HCEC 1CT (cell line): Measurements from ENCODE around the gene BACH2.

Experiments
- DNase-seq: peaks from one replicate; pipeline ENCODE4 v3.0.0-alpha.2; 2017

The BACH2 gene

DNA sequence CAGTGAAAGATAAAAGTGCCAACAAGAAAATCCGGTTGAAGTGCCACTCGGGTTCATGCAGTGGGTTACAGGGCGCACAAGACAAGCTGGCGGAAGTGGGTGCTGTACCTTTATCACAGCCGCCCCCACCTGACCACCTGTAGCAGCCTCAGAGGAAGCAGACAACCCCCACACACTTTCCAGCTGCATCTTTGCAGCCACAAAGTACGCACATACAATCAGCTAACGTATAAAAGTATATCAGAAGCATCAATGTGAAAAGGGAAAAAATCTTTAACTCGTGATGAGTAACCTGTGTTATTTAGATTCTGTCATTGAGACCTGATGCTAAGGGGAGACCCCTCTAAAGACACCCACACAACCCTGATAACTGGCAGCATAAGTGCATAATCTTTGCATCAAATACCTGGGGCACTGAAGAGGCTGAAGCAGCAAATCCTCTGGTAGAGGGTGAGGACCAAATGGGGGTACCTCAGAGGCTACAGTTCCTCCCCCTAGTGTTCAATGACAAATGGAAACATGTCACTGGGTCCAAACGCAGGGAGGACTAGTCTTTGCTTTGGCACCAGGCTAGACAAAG, 22.1 kb downstream of the BACH2 start:
- DNase-seq, result no peak

DNA sequence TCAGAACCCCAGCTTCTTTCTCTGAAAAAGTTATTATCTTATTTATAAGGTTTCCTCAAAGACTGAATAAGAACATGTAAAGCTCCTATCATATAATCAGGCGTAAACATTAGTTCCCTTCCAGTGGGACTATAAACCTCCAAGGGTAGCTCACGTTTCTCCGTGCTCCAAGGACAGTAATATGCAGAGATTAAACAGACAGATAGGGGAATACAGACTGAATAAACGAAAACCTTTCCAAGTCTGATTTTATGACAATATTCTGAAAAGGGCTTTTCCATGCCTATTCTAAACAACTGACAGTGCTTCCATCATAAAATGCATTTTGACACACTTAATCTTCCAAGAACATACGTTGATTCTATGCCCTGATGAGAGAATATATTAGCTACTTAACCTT, 22.8 kb downstream of the BACH2 start:
- DNase-seq, result no peak

DNA sequence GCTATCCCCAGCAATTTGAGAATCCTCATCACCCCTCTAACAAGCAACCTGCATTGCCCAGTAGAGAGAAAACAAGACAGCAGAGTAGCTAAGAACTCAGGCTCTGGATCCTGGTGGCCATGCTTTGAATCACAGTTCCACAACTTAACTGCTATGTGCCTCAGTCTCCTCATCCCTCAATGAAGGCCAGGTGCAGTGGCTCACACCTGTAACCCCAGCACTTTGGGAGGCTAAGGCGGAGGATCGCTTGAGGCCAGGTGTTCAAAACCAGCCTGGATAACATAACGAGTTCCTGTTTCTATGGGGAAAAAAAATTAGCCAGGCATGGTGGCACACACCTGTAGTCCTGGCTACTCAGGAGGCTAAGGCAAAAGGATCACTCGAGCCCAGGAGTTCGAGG, 23.7 kb downstream of the BACH2 start:
- no peak for DNase-seq

DNA sequence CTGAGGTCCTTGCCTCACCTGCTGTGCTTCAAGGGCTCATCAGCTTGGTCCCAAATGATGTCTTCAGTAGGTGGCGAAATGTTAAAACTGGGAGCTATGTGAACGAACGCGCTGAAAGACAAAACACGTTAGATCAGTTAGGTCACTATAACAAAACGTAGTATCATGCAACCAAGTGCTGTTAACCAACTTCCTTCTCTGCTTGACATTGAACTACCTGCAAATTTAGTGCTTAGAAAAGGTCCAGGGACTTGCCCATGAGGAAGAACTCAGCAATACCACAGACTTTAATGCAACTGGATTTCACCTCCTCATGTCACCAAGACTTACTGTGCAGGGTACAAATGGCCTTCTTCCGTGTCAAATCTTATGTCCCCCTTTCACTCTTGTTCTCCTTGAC, 24.8 kb downstream of the BACH2 start:
- no peak for DNase-seq

DNA sequence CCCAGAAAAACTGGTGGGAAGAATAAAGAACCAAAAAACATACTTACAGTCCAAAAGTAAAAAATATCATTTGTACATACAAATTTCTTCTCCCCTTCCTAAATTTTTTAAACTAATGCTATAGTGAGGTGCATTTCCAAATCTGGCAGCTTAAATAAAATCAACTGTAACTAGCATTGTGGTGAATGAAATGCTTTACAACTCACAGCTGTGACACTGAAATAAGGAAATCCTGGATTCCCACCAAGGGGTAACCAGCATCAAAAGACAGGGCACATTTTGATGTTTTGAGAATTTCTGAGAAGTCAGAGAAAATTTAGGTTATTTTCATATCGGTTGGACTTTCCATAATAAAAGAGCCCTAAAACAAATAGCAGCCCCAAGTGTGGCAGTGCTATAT, 27.3 kb downstream of the BACH2 start:
- DNase-seq, result no peak

DNA sequence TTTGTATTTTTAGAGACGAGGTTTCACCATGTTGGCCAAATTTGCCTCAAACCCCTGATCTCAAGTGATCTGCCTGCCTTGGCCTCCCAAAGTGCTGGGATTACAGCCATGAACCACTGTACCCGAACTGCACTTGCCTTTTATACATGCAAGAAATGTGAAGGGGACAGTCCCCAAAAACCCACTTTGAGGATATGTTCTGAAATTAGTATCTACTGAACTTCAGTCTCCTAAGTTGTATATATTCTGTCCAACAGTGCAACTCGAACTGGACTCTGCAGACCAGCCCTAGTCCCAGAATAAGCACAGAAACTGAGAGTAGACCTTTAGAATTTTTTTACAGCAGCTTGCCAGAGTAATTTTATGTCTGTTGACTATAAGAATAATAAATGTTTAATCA, 28.5 kb downstream of the BACH2 start:
- no peak for DNase-seq

DNA sequence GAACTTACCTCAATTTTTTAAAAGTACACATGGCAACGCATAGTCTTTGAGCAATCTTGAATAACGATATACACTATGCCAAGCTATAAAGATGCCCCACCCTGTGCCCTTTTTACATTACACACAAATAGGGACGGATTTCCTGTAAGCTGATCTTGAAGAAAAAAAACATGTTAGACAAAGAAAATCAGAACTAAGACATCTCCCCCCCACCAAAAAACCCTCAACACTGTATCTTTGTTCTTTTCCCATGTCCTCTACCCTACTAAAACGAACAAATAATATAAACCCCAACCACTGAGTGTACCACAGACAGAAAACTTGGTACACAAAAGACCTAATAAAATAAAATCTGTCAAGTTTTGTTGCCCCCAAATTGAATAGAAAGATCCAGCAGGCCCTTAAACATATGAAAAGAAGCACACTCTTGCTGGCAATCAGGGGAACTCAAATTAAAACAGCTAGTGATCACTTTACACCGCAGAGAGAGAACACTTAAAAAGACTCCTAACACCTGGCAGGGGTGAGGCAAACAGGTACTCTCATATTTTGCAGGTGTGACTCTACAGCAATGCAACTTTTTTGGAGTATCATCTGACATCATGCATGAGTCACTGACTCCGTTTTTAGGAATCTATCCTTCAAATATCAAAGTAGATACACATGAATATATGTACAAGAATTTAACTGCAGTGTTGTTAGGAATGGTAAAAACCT, 29.6 kb downstream of the BACH2 start:
- DNase-seq, result no peak

DNA sequence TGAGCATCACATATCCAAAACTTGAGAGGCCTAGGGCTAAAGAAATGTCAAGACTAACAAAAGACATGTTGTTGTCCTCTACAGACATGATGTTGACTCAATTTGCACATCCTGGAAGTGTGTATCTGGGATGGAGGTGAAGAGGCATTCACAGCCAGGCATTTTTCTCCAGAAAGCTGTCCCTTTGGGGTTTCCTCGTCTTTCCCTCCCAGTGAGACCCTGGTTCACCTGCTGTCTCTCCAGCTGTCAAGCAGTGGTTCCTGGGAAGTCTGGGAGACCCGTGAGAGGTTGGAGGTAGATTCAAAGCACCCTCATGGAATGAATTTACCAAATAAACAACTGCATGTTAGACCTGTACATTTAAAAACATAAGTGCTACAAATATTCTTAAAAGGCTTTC, 32.1 kb downstream of the BACH2 start:
- DNase-seq, result no peak

DNA sequence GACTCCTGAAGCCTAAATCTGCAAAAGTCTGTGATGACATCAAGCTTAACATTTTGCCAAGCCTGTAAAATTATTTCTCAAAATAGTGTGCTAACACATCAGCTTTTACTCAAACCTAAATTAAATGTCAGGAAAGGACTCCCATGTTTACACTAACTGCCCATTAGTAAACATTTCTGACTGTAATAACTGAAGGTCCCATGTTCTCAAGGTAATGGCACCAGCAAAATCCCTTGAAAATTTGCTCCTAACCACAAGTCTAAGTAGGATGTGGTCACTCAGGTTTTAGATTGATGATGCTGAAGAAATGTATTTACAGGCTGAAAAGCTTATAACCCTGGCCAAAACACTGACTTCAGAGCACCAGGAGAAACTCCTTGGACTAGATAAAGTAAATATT, 33.0 kb downstream of the BACH2 start:
- DNase-seq, result no peak

DNA sequence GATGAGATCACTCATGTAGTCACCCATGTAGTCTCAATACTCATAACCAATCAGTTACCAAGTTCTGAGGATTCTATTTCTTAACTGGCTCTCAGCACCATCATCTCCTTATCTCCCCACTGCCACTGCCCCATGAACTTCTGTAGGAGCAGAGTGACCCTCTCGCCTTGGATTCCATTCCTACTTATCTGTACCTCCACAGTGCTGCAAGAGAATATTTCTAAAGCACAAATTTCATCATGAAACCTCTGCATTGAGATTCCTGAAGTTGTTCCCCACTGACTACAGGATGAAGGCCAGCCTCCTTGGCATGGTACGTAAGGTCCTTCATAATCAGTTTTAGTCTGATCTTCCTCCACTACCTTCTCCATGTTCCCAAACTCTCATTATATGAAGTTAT, 34.8 kb downstream of the BACH2 start:
- DNase-seq, result no peak

DNA sequence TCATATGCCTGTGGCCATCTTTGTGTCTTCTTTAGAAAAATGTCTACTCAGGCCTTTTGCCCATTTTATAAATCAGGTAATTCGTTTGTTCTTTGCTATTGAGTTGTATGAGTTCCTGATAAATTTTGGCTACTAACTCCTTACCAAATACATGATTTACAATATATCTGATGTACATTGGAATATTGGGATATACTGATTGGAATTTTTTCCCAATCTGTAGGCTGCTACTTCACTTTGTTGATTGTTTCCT, 39.2 kb downstream of the BACH2 start:
- DNase-seq, result no peak

DNA sequence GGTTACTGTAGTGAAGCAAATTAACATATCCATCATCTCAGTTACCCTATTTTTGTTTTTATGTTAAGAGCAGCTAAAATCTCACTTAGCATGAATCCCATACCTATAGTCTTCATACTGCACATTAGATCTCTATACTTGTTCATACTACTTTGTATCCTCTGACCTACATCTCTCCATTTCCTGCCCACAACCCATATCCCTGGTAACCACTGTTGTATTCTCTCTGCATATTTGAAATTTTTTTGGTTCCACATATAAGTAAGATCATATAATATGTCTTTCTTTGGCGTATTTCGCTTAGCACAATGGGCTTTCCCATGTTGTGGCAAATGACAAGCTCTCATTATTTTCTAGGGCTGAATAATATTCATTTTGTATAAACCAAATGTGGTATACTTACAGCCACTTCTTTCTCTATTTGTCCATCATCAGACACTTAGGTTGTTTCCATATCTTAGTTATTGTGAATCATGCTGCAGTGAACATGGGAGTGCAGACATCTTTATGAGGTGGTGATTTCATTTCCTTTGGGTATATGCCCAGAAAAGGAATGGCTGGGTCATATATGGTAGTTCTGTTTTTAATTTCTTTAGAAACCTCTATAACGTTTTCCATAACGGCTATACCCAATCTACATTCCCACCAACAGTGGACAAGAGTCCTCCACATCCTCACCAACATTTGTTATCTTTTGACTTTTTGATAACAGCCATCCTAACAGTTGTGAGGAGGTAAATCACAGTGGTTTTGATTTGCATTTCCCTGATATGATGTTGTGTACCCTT, 39.8 kb downstream of the BACH2 start:
- DNase-seq, result peak; percentile 37

DNA sequence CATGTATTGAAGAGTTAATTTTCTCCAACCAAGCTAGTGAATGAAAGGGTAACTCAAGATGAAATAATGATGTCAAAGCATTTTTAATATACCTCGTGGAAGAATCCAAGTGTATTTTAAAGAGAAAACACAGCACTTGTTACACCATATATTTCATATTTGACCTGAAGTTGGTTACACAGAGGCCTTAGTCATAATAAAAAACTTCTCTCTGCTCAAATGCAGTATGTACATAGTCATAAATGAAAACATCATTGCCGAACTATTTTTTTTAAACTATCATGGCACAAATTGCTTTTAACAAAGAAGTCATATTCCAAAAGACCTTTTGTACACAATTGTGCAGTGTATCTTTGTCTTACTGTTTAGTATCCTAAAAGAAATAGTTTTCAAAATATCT, 43.0 kb downstream of the BACH2 start:
- DNase-seq, result no peak

DNA sequence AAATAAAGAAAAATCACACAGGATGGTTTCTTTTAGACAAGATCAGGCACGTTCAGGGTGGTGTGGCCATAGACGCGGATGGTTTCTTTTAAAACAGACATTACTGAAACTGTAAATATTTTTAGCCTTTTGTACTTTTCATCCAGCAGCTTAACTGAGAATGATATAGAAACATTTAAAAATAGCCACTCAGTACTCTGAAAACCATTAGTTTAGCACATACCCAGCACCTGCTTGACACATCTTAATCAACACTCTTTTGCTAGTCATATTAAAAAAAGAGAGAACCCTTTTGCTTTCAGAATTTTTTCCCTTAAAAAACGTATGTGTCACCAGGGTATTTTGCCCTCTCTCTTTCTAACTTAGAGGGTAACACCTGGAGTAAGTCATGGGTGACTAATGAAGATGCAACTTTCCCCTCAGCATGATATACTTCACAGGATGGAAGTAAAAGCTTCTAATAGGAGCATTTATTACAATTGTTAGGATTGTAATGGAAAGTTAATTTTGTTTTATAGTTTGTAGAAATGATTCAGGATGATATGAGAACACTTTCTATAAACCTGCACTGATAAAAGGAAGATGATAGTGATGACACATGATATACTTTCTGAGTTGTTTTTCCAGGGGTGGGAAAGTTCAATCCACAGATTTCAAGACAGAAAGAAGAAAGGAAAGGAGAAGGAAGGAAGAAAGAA, 45.2 kb downstream of the BACH2 start:
- no peak for DNase-seq

DNA sequence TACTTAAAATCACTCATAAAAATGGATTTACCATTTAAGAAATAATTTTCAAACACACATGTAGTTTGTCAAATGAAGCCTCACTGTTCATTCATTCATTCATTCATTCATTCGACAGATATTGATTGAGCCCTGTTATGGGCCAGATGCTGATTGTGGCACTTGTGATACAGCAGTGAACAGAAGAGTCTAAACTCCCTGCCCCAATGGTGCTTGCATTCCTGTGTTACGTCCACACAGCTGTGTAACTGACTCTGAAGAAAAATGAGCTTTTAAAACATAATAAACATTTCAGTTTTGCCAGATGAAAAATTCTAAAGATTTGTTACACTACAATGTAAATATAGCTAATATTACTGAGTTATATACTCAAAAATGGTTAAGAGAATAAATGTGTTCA, 46.2 kb downstream of the BACH2 start:
- DNase-seq, result no peak

DNA sequence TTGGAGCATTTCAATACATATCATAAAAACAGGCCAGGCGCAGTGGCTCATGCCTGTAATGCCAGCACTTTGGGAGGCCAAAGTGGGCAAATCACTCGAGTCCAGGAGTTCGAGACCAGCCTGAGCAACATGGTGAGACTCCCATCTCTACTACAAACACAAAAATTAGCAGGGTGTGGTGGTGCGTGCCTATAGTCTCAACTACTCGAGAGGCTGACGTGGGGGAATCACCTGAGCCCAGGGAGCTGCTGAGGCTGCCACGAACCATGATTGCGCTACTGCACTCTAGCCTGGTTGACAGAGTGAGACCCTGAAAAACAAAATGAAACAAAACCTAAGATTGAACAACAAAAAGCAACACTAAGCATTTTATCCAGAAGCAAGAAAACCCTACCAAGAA, 47.2 kb downstream of the BACH2 start:
- DNase-seq, result no peak

DNA sequence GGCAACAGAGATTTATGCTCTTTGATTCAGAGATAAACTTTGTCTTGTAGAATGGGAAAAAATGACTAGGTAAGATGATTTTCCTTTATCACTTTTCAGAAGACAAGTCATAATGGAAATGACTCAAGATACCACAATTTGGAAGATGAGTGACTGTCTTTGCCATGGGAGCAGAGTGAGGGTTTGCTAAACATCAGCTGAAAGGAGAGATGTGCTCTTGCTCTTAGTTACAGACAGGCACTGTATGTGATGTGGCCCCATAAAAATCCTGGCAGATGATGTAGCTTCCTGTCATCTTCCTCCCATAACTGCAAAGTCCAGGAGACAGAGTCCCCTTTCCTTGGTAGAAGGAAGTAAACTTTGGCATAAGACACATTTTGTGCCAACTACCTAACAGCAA, 47.6 kb downstream of the BACH2 start:
- DNase-seq, result no peak

DNA sequence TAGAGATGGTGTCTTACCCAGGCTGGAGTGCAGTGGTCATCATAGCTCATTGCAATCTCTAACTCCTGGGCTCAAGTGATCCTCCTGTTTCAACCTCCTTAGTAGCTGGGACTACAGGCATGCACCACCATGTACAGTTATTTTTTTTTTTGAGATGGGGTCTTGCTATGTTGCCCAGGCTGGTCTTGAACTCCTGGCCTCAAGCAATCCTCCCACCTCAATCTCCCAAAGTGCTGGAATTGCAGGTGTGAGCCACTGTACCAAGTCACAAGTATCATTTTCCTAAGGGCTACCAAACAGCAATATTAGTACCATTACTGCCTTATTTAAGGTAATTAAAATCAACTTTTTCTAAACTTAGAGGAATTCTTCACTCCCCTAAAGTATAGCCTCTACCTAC, 49.4 kb downstream of the BACH2 start:
- no peak for DNase-seq

DNA sequence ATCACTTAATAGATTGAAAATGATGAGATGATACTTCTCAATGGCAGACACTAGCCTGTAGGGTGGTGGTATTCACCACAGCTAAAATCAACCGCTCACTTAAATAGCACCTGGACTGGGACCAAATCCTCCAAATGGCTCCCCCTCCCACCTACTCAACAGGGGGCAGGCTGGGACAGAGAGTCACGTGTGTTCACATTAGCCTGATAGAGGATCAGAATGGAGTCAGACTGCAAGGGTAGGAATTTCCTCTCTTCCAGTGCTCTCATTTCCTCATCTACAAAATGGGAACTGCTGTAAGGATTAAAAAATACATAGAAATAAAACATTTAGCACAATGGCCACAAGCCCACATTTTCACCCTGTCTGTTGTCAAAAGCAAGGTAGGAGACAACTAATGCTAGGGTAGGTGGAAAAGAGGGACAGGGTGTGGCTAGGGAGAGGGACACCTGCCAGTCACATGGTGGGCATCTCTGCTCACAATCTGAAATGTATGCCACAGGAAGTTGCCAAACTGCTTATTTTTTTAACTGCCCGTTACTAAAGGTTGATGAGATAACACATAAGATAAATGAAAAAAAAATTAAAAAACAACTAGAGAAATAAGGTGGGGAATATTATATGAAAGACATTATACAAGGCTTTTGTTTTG, 55.3 kb downstream of the BACH2 start:
- DNase-seq, result no peak

DNA sequence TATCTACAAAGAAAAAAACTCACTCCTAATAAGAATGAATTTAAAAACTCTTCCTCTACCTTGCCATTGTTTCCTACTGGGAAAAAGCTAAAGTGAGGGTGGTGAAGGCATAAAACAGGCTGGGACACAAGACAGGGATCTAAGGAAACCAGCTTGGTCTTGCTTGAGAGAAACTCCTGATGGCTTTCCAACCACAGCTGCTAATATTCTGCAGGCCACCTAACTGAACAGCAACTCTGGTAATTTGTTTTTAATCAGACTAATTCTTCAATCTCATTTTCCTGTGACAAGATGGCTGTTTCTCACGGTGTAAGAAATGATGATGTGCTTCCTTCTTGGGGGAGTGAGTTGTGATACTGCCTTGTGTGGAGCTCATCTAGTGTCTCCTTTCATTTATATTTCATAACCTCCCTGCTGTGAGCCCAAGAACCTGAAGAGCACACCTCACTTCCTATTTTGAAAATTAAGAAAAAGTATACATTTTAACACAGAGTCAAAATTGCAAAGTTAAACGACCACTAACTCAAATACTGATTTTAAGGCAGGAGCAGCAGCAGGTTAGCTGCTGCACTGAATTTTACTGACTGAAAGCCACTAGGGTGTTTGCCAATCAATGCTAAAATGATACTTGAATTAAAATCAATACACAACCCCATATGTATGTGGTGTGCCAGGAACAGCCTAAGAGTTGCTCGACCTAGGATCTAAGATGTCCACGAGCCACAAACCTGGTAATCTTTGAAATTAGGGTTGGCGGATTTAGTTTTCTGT, 58.0 kb downstream of the BACH2 start:
- DNase-seq, result no peak

DNA sequence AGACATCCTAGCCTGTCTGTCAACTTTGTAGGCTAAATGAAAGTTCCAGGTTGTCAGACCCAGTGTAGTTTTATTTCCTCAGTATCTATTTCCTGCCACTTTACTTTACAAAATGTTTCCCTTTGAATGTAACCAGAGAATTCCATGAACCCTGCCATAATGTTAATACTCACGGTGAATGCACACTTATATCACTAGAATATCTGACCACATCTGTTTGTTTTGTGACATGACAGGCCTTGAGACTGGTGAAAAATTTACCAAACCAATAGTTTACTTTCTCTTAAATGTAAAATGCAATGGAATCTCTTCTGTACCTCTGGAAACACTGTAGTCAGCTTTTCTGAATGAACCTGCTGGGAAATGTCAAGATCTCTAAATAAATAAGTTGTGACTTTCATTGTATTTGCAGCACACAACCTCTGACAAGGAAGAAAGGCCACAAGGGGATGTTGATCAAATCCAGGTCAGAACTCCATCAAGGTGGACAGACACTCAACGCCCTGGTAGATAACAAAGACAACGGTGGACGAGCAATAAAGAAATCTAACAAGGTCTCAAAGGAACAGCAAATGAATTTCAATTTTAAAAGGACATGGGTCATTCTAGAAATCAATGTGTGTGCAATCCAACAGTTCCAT, 59.2 kb downstream of the BACH2 start:
- no peak for DNase-seq

DNA sequence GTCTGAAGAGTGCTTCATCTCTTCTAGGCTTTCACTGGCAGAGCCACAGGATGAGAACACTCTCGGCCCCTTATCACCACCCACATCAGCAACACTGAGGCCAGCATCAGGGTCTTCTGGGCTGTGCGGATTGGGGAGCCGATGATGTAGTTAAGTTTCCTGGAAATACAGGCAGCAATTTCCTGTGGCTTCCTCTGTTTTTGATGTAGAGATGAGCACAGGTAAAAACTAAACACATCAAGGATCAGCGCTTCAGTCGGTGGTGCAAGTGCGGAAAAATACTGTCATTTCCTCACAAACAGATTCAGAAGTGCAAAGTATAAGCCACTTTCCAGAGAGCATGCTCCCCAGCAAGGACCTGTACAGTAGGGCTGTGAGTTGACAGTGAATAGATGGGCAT, 62.6 kb downstream of the BACH2 start:
- no peak for DNase-seq
